Fibroblast of skin of abdomen (primary cell): ENCODE results near the gene BACE1.

ENCODE experiments used
- DNase-seq: peaks from one replicate; pipeline ENCODE4 v3.0.0-alpha.2; 2013

The BACE1 gene

GRCh38 chr11:117309310-117309709 is 6.7 kb downstream of the BACE1 start:
- no peak for DNase-seq

- DNase-seq = no peak
These were observed 10.9 kb downstream of the BACE1 start for GRCh38 chr11:117305145-117305544.

- no peak for DNase-seq
These were observed 12.3 kb downstream of the BACE1 start for GRCh38 chr11:117303646-117304315.

- no peak for DNase-seq
These were observed 13.0 kb downstream of the BACE1 start for GRCh38 chr11:117303101-117303500.

- DNase-seq = no peak
These were observed 13.8 kb downstream of the BACE1 start for GRCh38 chr11:117302228-117302627.

- no peak for DNase-seq
These were observed 15.3 kb downstream of the BACE1 start for GRCh38 chr11:117300773-117301172.

- peak; percentile 48 for DNase-seq
These were observed 15.8 kb downstream of the BACE1 start for GRCh38 chr11:117300283-117300663.

- no peak for DNase-seq
These were observed 16.4 kb downstream of the BACE1 start for GRCh38 chr11:117299351-117300282.

- no peak for DNase-seq
These were observed 17.9 kb downstream of the BACE1 start for GRCh38 chr11:117298195-117298594.

GRCh38 chr11:117296881-117297280 is 19.2 kb downstream of the BACE1 start:
- no peak for DNase-seq

GRCh38 chr11:117295438-117296137 is 20.5 kb downstream of the BACE1 start:
- DNase-seq = no peak

- DNase-seq = no peak
These were observed 23.4 kb downstream of the BACE1 start for GRCh38 chr11:117292616-117293015.

GRCh38 chr11:117290809-117291396 is 25.2 kb downstream of the BACE1 start, which contains the start of gene BACE1-AS:
BACE1-AS (plus strand) TSS chr11:117291346.
- no peak for DNase-seq

GRCh38 chr11:117289795-117290194 is 26.3 kb downstream of the BACE1 start:
- DNase-seq = no peak

GRCh38 chr11:117287668-117288067 is 28.4 kb downstream of the BACE1 start:
- DNase-seq = no peak

GRCh38 chr11:117286588-117286987 is 29.5 kb downstream of the BACE1 start:
- no peak for DNase-seq

- DNase-seq = no peak
These were observed 32.0 kb downstream of the BACE1 start for GRCh38 chr11:117284053-117284452.

- DNase-seq = no peak
These were observed 33.1 kb downstream of the BACE1 start for GRCh38 chr11:117282956-117283355.

GRCh38 chr11:117281869-117282268 is 34.2 kb downstream of the BACE1 start:
- DNase-seq = no peak

GRCh38 chr11:117281159-117281558 is 34.9 kb downstream of the BACE1 start:
- peak; percentile 99 for DNase-seq

- DNase-seq = no peak
These were observed 36.2 kb downstream of the BACE1 start for GRCh38 chr11:117279711-117280376.

GRCh38 chr11:117278347-117278746 is 37.7 kb downstream of the BACE1 start:
- DNase-seq = no peak
